ENCODE measurements around the gene POU4F3.

DNA sequence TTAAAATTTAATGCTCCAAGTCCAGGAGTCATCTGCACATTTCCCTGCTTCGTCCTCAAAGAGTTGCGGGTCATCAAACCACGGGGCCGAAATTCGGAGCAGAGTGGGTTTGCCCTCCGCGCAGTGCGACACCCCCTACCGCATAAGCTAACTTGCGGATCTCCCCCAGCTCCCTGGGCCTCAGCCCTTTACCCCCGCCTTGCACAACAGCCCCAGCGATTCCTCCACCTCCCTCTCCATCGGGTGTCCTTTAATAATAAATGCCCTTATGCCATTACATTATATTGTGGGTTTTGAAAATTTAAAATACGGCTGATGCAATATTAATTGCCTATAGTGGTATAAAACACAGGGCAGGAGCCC is 3.9 kb downstream of the POU4F3 start:
- no peak for TF ChIP-seq EP300 (IDR thresholded peaks at IDR 0.05)
- TF ChIP-seq POLR2A (IDR thresholded peaks at IDR 0.05), result no peak
- TF ChIP-seq, protein P1, sequence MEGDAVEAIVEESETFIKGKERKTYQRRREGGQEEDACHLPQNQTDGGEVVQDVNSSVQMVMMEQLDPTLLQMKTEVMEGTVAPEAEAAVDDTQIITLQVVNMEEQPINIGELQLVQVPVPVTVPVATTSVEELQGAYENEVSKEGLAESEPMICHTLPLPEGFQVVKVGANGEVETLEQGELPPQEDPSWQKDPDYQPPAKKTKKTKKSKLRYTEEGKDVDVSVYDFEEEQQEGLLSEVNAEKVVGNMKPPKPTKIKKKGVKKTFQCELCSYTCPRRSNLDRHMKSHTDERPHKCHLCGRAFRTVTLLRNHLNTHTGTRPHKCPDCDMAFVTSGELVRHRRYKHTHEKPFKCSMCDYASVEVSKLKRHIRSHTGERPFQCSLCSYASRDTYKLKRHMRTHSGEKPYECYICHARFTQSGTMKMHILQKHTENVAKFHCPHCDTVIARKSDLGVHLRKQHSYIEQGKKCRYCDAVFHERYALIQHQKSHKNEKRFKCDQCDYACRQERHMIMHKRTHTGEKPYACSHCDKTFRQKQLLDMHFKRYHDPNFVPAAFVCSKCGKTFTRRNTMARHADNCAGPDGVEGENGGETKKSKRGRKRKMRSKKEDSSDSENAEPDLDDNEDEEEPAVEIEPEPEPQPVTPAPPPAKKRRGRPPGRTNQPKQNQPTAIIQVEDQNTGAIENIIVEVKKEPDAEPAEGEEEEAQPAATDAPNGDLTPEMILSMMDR (IDR thresholded peaks at IDR 0.05), result no peak
